HL-60/S4 treated with phorbol 12-myristate 13-acetate at 8.2 ng/mL for 4 days and 3 days (cell line): Measurements from ENCODE around the gene LDLR.
"Not testable (repeated sequence)": the region's sequence is repeated elsewhere in the genome, so short reads cannot be mapped to it uniquely, and the experiment has no call there.

Experiments used
- in situ Hi-C: fragments of 300-500 bp; cut with MboI; formaldehyde crosslinking; loops from 2 replicates; pipeline ENCODE4 v1.15.0; 2022; ENCODE audit warnings: low sequenced_read_pairs

Gene LDLR

DNA sequence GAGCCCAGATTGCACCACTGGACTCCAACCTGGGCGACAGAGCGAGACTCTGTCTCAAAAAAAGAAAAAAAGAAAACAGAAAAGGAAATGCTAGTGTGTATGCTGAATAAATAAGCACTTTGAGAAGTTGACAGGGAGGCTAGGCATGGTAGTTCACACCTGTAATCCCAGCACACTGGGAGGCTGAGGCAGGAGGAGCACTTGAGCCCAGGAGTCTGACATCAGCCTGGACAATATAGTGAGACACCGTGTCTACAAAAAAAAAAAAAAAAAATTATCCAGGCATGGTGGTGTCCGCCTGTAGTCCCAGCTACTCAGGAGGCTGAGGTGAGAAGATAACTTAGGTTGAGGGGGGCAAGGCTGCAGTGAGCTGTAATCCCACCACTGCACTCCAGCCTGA, 19.1 kb upstream of the LDLR start:
- in situ Hi-C loops = no loop called here

DNA sequence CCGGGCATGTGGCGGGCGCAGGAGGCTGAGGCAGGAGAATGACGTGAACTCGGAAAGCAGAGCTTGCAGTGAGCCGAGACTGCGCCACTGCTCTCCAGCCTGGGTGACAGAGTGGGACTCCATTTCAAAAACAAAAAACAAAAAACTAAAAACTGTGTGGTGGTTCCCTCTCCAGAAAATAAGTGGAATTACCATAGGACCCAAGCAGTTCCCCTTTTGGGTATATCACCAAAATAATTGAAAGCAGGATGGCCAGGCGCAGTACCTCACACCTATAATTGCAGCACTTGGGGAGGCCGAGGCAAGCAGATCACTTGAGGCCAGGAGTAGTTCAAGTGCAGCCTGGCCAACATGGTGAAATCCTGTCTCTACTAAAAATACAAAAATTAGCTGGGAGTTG, 15.7 kb upstream of the LDLR start:
- in situ Hi-C loops = no loop called here

DNA sequence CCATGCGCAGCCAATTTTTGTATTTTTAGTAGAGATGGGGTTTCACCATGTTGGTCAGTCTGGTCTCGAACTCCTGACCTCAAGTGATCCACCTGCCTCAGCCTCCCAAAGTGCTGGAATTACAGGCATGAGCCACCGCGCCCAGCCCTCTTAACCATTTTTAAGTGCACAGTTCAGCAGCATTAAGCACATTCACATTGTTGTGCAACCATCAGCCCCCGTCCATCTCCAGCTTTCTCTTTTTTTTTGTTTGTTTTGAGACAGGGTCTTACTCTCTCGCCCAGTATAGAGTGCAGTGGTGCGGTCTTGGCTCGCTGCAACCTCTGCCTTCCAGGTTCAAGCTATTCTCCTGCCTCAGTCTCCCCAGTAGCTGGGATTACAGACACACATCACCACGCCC, 12.5 kb upstream of the LDLR start:
- in situ Hi-C loops = not testable (repeated sequence)

DNA sequence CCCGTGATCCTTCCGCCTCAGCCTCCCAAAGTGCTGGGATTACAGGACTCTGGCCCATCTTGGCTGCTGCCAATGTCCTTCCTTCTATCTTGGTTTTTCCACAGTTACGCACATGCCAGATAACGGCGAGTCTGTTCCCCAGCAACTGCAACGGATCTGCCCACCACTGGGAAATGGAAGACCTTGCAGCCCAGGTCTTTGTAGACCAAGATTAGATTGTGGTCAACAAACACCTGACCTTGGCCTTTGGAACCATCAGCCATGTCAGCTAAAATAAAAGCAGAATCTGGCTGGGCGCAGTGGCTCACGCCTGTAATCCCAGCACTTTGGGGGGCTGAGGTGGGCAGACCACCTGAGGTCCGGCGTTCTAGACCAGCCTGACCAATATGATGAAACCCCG, 10.4 kb upstream of the LDLR start:
- in situ Hi-C loops = no loop called here

DNA sequence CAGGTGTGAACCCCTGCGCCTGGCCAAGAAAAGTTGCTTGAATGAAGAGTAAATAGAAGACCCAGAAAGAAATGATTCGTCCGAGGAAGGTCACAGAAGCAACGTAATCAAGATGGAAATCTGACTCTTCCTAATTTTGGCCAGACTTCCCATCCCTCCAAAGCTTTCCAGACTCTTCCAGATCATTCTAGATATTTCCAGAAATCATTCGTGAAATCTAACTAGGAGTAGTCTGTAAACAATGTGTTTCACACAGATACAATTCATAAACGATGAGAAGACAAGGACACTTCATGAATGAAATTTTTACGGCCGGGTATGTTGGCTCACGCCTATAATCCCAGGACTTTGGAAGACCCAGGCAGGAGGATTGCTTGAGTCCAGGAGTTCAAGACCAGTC, 9.3 kb upstream of the LDLR start:
- in situ Hi-C loops = no loop called here

DNA sequence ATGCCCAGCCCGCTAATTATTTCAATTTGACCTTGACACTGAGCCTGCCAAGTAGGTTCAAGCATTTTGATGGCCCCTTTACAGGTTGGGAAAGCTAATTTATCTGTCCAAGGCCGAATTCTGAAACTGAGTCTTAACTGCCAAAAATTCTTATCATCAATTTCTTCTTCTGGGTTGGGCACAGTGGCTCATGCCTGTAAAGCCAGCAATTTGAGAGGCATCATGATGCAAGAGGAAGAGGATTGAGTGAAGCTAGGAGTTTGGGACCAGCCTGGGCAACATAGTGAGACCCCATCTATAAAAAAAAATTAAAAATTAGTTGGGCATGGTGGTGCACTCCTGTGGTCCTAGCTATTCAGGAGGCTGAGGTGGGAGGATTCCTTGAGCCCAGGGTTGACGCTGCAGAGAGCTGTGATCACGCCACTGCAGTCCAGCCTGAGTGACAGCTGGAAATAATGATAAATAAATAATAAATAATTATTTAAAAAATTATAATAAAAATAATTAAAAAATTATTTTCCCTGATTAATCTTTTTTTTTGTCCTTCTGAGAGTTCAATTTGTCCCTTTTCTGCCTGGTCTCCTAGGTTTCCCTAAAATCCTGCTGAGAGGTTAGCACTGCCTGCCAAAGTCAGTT, 1.3 kb upstream of the LDLR start:
- in situ Hi-C loops = no loop called here

DNA sequence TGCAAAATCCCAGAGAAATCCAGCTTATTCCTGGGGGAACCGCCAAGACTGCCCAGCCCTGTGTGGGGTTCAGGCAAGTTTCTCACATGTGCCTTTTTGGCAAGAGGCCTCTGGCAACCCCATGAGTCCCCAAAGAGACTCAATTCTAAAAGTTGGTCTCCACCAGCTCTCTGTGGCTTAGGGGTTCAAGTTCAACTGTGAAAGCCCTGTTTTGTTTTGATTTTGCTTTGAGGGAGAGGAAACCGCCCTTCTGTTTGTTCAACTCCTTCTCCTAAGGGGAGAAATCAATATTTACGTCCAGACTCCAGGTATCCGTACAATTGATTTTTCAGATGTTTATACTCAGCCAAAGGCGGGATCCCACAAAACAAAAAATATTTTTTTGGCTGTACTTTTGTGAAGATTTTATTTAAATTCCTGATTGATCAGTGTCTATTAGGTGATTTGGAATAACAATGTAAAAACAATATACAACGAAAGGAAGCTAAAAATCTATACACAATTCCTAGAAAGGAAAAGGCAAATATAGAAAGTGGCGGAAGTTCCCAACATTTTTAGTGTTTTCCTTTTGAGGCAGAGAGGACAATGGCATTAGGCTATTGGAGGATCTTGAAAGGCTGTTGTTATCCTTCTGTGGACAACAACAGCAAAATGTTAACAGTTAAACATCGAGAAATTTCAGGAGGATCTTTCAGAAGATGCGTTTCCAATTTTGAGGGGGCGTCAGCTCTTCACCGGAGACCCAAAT, 583 bp upstream of the LDLR start:
- in situ Hi-C loops = no loop called here

DNA sequence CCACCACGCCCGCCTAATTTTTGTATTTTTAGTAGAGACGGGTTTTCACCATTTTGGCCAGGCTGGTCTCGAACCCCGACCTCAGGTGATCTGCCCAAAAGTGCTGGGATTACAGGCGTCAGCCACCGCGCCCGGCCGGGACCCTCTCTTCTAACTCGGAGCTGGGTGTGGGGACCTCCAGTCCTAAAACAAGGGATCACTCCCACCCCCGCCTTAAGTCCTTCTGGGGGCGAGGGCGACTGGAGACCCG, 676 bp downstream of the LDLR start:
- in situ Hi-C loops = not testable (repeated sequence)

DNA sequence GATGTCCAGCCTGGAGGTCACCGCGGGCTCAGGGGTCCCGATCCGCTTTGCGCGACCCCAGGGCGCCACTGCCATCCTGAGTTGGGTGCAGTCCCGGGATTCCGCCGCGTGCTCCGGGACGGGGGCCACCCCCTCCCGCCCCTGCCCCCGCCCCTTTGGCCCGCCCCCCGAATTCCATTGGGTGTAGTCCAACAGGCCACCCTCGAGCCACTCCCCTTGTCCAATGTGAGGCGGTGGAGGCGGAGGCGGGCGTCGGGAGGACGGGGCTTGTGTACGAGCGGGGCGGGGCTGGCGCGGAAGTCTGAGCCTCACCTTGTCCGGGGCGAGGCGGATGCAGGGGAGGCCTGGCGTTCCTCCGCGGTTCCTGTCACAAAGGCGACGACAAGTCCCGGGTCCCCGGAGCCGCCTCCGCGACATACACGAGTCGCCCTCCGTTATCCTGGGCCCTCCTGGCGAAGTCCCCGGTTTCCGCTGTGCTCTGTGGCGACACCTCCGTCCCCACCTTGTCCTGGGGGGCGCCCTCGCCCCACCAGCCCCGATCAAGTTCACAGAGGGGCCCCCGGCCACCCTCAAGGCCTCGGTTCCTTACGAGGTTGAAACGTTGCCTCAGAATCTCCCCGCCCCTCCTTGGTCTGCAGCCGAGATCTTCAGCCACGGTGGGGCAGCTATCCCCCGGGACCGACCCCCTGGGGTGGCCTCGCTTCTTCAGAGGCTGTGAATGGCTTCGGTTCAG, 1.2 kb downstream of the LDLR start:
- in situ Hi-C loops = no loop called here

DNA sequence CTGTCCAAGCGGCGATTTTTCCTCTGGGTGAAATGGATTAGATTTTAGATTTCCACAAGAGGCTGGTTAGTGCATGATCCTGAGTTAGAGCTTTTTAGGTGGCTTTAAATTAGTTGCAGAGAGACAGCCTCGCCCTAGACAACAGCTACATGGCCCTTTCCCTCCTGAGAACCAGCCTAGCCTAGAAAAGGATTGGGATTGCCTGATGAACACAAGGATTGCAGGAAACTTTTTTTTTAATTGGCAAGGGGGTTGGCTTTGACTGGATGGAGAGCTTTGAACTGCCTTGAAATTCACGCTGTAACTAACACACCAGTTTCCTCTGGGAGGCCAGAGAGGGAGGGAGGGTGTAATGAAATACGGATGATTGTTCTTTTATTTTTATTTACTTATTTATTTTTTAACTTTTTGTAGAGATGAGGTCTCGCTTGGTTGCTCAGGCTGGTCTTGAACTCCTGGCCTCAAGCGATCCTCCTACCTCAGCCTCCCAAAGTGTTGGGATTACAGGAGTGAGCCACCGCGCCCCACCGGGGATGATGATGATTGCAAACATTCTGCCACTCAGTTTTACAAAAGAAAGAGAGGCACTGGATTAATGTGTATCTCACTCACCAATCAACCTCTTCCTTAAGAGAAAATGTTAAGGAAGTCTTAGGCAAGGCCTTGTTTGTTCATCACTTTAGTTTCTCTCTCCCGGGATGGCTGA, 1.9 kb downstream of the LDLR start:
- in situ Hi-C loops = no loop called here

DNA sequence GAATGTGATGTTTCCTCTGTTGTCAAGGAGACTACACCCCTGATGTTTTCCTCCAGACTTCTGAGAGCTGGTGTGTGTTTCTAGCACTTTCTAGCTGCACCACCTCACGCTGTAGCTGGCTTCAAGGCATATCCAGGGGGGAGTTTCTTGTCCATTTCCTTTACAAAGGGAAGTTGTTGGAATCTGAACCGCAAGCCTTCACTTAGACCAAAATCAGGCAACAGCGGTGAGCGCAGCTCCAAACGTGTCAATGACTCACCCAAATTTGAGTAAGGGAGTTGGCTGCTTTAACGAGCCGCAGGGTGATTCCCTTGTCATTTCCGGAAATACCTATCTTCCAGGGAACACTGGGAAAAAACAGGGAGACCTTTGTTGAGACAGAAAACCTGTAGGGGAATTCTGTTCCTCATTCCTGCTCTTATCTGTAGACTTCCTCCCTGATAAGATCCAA, 2.5 kb downstream of the LDLR start:
- in situ Hi-C loops = no loop called here

DNA sequence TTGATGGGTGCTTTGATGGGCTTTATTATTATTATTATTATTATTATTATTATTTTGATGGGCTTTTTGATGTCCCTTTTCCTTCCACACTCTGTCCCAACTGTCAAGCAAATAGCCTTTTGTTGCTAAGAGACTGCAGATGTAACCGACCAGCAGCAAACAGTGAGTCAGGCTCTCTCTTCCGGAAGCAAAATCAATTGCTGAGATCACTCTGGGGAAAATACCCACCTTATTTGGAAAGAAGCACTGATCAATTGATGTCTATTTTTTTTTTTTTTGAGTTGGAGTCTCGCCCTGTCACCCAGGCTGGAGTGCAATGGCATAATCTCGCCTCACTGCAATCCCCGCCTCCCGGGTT, 2.9 kb downstream of the LDLR start:
- in situ Hi-C loops = no loop called here

DNA sequence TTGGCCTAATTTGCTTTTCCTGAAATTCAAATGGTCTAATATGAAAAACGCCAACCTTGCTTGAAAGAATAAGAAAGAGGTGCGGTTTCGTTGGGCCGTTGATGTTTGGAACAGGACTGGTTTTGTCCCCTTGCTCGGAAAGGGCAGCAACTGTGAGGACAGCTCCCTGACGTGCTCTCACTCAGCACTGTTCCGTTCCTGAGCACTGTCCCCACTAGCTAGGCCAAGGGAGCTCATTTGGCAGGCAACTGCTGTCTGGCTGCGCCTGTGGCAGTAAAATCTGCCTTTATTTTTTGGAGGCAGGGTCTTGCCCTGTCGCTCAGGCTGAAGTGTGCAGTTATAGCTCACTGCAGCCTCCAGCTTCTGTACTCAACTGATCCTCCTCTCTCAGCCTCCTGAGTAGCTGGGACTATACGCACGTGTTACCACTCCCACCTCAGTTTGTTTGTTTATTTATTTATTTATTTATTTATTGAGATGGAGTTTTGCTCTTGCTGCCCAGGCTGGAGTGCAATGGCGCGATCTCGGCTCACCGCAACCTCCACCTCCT, 4.5 kb downstream of the LDLR start:
- in situ Hi-C loops = no loop called here

DNA sequence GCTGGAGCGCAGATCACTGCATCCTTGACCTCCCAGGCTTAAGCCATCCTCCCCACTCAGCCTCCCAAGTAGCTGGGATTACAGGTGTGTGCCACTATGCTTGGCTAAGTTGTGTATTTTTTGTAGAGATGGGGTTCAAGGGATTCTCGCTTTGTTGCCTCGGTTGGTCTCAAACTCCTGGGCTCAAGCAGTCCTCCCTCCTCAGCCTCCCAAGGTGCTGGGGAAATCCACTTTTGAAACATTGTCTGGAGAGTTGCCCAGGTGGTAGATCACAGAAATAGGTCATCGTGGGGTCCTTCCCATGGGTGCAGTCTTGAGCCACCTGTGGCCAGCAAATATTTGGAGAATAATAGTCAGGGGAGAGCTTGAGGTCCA, 5.2 kb downstream of the LDLR start:
- in situ Hi-C loops = no loop called here

DNA sequence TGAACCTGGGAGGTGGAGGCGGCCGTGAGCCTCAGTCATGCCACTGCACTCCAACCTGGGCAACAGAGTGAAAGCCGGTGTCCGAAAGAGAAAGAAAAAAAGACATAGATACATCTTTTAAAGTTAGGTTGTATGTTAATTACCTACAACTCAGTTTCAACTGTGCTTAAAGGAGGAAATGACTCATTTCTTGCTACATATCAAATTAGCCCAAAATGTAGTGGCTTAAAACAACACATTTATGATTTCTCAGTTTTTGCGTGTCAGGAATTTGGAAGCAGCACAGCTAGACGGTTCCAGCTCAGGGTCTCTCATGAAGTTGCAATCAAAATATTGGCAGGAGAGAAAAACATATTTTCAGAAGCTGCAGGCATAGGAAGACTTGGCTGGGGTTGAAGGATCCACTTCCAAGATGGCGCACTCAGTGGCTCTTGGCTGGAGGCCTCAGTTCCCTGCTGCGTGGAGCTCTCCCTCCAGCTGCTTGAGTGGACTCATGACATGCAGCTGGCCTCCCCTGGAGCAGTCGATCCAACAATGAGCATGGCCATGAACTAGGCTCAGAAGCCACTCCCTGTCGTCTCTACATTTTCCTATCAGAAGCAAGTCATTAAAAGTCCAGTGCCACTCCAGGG, 7.1 kb downstream of the LDLR start:
- in situ Hi-C loops = no loop called here

DNA sequence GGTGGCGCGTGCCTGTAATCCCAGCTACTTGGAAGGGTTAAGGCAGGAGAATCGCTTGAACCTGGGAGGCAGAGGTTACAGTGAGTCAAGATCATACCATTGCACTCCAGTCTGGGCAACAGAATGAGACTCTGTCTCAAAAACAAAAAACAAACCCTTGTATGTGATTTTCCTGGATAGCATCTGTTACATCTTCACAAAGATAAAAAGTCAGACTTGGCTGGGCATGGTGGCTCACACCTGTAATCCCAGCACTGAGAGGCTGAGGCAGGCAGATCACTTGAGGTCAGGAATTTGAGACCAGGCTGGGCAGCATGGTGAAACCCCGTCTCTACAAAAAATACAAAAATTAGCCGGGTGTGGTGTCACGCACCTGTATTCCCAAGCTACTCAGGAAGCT, 8.1 kb downstream of the LDLR start:
- in situ Hi-C loops = not testable (repeated sequence)

DNA sequence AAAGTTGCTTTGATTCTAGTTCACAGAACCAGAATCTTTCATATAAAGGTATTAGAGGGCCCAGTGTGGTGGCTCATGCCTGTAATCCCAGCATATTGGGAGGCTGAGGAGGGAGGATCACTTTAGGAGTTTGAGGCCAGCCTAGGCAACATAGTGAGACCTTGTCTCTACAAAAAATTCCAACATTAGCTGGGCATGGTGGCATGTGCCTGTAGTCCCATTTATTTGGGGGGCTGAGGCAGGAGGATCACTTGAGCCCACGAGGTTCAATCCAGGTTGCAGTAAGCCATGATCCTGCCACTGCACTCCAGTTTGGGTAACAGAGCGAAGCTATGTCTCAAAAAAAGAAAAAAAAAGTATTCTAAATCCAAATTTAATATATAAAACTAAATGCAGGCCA, 9.1 kb downstream of the LDLR start:
- in situ Hi-C loops = no loop called here

DNA sequence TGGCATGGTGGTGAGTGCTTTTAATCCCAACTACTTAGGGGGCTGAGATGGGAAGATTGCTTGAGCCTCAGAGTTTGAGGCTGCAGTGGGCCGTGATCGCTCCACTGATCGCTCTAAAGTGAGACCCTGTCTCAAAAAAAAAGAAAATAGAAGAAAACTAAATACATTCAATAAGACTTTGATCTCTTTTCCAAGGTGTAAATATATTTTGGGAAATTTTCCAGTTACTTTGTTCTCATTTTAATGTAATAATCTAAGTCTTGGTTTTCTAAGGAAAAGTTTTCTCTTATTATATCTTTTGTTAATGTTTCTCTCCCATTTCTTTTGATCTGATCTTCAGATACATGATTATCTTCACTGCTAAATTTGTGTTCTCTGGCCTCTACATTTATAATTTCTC, 9.6 kb downstream of the LDLR start:
- in situ Hi-C loops = no loop called here

DNA sequence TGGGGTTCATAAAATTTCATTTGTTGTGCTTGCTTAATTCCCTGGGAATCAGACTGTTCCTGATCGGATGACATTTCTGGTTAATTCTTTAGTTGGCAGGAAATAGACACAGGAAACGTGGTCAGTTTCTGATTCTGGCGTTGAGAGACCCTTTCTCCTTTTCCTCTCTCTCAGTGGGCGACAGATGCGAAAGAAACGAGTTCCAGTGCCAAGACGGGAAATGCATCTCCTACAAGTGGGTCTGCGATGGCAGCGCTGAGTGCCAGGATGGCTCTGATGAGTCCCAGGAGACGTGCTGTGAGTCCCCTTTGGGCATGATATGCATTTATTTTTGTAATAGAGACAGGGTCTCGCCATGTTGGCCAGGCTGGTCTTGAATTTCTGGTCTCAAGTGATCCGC, 10.8 kb downstream of the LDLR start:
- in situ Hi-C loops = no loop called here

DNA sequence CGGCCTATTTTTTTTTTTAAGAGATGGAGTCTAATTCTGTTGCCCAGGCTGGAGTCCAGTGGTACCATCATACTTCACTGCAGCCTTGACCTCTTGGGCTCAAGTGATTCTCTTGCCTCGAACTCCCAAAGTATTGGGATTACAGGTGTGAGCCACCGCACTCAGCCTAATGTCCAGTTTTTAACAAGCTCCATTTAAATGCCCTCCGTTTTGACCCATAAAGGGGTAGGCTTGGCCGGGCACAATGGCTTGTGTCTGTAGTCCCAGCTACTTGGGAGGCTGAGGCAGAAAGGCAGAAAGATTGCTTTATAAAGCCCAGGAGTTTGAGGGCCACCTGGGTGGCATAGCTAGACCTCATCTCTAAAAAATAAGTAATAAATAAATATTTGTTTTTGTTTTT, 11.8 kb downstream of the LDLR start:
- in situ Hi-C loops = no loop called here

DNA sequence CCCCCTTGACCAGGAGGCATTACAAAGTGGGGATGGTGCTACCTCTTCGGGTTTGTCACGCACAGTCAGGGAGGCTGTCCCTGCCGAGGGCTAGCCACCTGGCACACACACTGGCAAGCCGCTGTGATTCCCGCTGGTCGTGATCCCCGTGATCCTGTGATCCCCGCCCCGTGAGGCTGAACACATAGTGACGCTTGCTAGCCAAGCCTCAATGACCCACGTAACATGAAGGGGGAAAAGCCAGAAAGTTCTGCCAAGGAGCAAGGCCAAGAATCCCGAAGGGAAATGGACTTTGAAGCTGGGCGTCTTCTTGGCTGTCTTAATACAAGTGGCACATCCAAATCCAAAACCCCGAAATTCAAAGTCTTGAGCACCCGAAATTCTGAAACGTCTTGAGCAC, 13.7 kb downstream of the LDLR start:
- in situ Hi-C loops = no loop called here
